HEK293T (cell line): ENCODE data around the gene MARK2.

ENCODE experiments used
- CTCF ChIA-PET: fragments of 350-600 bp; formaldehyde crosslinking; extraction: SDS; loops from one replicate; lab custom pipeline; 2021; ENCODE audit warnings: antibody characterized with exemption, inconsistent platforms; lab: Yijun Ruan, JAX
- POLR2A ChIA-PET: fragments of 350-600 bp; formaldehyde crosslinking; extraction: SDS; loops from one replicate; lab custom pipeline; 2020; ENCODE audit warnings: antibody characterized with exemption, inconsistent platforms; lab: Yijun Ruan, JAX
- DNase-seq: peaks from one replicate; pipeline ENCODE4 v3.0.0; 2012; ENCODE audit warnings: mixed read lengths; ENCODE audit errors: extremely low spot score
- ARNT ChIP-seq: fragments of 450-650 bp; IDR thresholded peaks from 2 replicates; pipeline ENCODE4 v1.6.1; 2017; ENCODE audit warnings: mild to moderate bottlenecking
- BHLHE40 ChIP-seq: fragments of 450-650 bp; IDR thresholded peaks from 2 replicates; pipeline ENCODE4 v1.6.1; 2016; ENCODE audit warnings: mild to moderate bottlenecking, moderate library complexity, borderline replicate concordance
- CTBP1 ChIP-seq: fragments of 450-650 bp; IDR thresholded peaks from 2 replicates; pipeline ENCODE4 v1.6.1; 2016; ENCODE audit warnings: borderline replicate concordance
- ELF4 ChIP-seq: fragments of 450-650 bp; IDR thresholded peaks from 2 replicates; pipeline ENCODE4 v1.6.1; 2017; ENCODE audit warnings: antibody characterized with exemption
- FOXA1 ChIP-seq: fragments of 450-650 bp; IDR thresholded peaks from 2 replicates; pipeline ENCODE4 v1.6.1; 2016; ENCODE audit warnings: mild to moderate bottlenecking
- FOXK2 ChIP-seq: fragments of 450-650 bp; IDR thresholded peaks from 2 replicates; pipeline ENCODE4 v1.6.1; 2016; ENCODE audit warnings: mild to moderate bottlenecking
- FOXM1 ChIP-seq: fragments of 450-650 bp; IDR thresholded peaks from 2 replicates; pipeline ENCODE4 v1.6.1; 2017; ENCODE audit warnings: mild to moderate bottlenecking, borderline replicate concordance
- HDGF ChIP-seq: fragments of 450-650 bp; IDR thresholded peaks from 2 replicates; pipeline ENCODE4 v1.6.1; 2017; ENCODE audit warnings: antibody characterized with exemption, borderline replicate concordance
- L3MBTL2 ChIP-seq: fragments of 450-650 bp; conservative IDR thresholded peaks from 2 replicates; pipeline ENCODE4 v1.6.1; 2016; ENCODE audit warnings: mild to moderate bottlenecking
- LEF1 ChIP-seq: fragments of 450-650 bp; IDR thresholded peaks from 2 replicates; pipeline ENCODE4 v1.6.1; 2017; ENCODE audit warnings: mild to moderate bottlenecking, borderline replicate concordance
- NFRKB ChIP-seq: fragments of 450-650 bp; IDR thresholded peaks from 2 replicates; pipeline ENCODE4 v1.6.1; 2016; ENCODE audit warnings: mild to moderate bottlenecking, moderate library complexity
- SP1 ChIP-seq: fragments of 450-650 bp; IDR thresholded peaks from 2 replicates; pipeline ENCODE4 v1.6.1; 2017
- SUZ12 ChIP-seq: fragments of 450-650 bp; IDR thresholded peaks from 2 replicates; pipeline ENCODE4 v1.6.1; 2016; ENCODE audit warnings: mild to moderate bottlenecking
- TARDBP ChIP-seq: fragments of 450-650 bp; IDR thresholded peaks from 2 replicates; pipeline ENCODE4 v1.6.1; 2016
- ZNF384 ChIP-seq: fragments of 450-650 bp; IDR thresholded peaks from 2 replicates; pipeline ENCODE4 v1.6.1; 2016
- TF ChIP-seq, protein P1 (sequence below): fragments of 450-650 bp; IDR thresholded peaks from 2 replicates; pipeline ENCODE4 v1.6.1; 2016

Gene MARK2

GRCh38 chr11:63917692-63918506 is 79.0 kb downstream of the MARK2 start:
- TF ChIP-seq L3MBTL2 (peak; percentile 34; the same call in 1 of the 2 replicates), BHLHE40 (no peak)
- TF ChIP-seq, protein P1, sequence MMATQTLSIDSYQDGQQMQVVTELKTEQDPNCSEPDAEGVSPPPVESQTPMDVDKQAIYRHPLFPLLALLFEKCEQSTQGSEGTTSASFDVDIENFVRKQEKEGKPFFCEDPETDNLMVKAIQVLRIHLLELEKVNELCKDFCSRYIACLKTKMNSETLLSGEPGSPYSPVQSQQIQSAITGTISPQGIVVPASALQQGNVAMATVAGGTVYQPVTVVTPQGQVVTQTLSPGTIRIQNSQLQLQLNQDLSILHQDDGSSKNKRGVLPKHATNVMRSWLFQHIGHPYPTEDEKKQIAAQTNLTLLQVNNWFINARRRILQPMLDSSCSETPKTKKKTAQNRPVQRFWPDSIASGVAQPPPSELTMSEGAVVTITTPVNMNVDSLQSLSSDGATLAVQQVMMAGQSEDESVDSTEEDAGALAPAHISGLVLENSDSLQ: peak; percentile 87
- peak; percentile 50 for DNase-seq
- POLR2A ChIA-PET: interaction anchor here (0.8 to 2.6 kb wide), 8 partner anchors 9 to 79 kb away, joined by 3 to 11 read pairs (median 4); partner anchors contain the start of genes COX8A, MARK2 and NAA40
- CTCF ChIA-PET: interaction anchor here (0.7 to 1.4 kb wide), 3 partner anchors 17 to 28 kb away, joined by 3 to 6 read pairs (median 3); no protein-coding TSS in a partner anchor

DNA sequence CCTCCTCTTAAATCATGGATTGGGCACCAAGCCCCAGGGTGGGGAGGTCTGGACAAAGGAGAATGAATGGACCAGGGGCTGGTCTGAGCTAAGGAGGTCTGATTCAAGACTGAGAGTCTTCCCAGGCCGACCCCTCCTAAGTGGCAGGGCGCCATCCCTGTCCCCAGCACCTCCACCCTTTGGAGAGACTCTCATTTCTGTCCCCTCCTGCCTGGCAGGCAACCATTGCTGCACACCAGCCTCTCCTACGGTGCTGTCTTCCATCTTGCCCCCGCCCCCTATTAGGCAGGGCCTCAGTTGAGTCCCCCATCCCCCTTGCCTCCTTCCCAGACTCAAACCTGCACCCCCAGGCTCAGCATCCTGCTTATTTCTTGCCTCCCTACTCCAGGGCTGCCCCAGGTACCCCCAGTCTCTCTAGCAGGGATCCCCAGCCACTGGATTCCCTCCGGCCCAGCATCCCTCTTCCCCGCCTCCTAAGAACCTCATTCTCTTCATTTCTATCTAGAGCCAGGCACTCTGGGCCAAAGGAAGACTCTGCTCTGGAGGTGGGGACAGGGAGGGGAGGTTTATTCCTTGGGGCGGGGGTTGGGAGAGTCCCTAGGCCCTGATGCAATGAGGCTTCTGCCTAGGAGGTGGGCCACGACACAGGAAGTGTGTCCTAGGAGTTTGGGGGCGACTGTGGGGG is 79.7 kb downstream of the MARK2 start:
- ChIA-PET CTCF (no interaction called here), POLR2A (interaction anchor here (1.8 to 2.6 kb wide), 3 partner anchors 8 to 79 kb away, joined by 6 to 11 read pairs (median 10); partner anchors contain the start of gene MARK2)
- no peak for DNase-seq
- TF ChIP-seq TARDBP (no peak), NFRKB (no peak)

DNA sequence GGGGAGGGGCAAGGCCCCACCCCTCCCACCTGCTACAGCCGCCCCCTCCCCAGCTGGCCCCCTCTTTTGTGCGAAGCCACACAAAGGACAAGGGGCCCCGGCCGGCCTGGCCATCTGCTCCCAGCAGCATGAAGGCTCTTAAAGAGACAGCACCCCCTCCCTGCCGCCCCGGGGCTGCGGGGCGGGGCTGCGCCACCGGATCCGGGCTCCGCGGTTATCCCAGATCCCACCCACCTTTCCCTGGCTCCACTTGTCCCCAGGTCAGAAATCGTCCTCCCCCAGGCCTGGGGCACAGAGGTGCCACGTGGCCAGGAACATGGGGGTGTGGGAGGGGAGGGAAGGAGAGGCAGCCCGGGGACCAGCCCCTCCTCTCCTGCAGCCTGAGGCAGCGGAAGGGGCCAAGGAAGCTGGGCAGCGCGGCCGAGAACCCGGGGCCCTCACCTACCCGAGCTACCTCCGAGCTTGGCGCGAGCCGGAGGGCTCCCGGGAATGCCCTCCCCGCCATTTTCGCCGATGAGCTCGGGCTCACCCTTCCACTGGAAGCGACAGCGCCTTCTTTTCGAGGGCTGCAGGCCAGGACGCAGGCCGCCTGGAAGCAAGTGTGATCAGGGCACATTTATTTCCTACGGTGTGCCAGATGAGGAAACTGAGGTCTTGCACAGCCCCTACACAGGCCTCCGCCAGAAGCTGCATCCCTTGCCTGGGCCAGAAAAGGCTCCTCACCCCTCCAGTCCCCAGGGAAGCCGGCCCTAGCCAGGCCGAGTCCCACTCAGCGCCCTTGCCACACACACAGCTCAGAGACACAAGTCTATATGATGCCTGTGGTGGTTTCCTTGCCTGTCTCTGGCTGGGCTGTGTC is 80.6 kb downstream of the MARK2 start:
- ChIA-PET POLR2A (interaction anchor here (1.2 to 1.6 kb wide), 2 partner anchors 56 to 266 kb away, joined by 3 read pairs; partner anchors contain the start of gene STIP1), CTCF (no interaction called here)
- no peak for DNase-seq
- TF ChIP-seq ELF4: no peak
- TF ChIP-seq ZNF384: no peak
- no peak for TF ChIP-seq HDGF
- no peak for TF ChIP-seq FOXA1
- TF ChIP-seq SUZ12: no peak
- TF ChIP-seq, protein P1: no peak
- TF ChIP-seq FOXM1: no peak
- no peak for TF ChIP-seq FOXK2
- no peak for TF ChIP-seq SP1
- TF ChIP-seq NFRKB: no peak
- no peak for TF ChIP-seq L3MBTL2

DNA sequence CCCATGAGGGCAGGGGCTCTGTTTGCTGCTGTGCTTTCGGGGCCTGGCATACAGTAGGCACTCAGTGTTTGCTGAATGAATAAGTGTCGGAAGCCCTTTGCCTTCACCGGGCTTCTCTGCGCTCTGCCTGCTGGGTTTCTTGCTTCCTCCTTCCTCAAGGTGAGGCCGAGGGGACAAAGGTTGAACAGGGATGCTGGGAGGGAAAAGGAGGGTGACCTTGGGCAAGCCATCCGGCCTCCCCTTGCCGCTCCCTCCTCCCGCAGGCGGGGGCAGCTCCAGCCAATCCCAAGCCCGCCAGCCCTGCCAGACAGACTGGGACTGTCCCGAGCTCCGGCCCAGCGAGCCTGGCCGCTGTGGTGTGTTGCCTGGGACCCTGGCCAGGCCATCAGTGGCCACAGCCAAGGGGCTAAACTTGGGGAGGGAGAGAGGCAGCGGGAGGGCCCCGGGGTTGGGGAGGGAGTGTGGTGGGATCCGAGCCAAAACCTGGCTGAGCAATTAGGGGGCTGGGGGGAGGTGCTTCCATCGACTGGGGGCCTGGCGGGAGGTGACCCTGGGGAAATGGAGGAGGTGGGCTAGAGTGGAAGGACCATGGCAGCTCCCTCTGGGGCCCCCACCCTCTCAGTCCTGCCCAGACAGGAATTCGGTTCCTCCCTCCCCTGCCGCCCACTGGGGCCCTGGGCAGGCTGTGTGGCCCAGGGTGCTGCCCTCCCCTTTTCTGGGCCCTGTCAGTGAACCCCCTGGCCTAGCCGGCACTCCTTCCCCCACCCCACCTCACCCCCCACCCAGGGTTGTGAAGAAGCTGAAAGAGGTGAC is 81.4 kb downstream of the MARK2 start:
- no peak for DNase-seq
- CTCF ChIA-PET: no interaction called here
- no peak for TF ChIP-seq HDGF
- TF ChIP-seq ELF4: no peak
- TF ChIP-seq, protein P1: no peak
- no peak for TF ChIP-seq NFRKB
- TF ChIP-seq CTBP1: no peak
- TF ChIP-seq LEF1: no peak
- no peak for TF ChIP-seq SP1
- TF ChIP-seq ZNF384: no peak
- TF ChIP-seq SUZ12: no peak
- no peak for TF ChIP-seq TARDBP
- TF ChIP-seq FOXM1: no peak
- TF ChIP-seq ARNT: no peak
- TF ChIP-seq FOXK2: no peak
- TF ChIP-seq FOXA1: no peak
- no peak for TF ChIP-seq L3MBTL2
- no peak for TF ChIP-seq BHLHE40
- POLR2A ChIA-PET: interaction anchor here (1.2 to 1.6 kb wide), 2 partner anchors 55 to 265 kb away, joined by 3 read pairs; partner anchors contain the start of gene STIP1

DNA sequence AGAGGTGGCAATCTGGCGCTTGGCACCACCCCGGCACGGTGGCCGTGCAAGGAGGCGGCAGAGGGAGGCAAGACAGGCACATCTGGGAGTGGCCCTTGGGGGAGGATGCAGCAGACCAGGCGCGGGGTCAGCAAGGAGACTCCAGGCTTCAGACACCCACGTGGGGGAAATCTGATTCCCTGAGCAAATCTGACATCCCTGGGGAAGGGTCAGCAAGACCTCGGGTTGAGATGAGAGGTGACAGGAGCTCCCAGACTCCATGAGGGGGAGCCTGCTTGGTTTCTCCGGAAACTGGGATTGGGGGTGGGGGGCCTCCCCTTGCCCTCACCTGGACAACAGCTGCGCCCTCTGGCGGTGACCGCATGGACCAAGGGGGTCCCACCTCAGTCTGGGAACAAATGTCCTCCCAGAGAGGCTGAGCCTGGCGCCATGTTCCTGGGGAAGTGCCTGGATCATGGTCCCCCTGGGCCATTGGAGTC is 82.1 kb downstream of the MARK2 start:
- TF ChIP-seq, protein P1: no peak
- peak; percentile 5; the same call in 1 of the 2 replicates for TF ChIP-seq FOXM1
- TF ChIP-seq FOXA1: no peak
- no peak for TF ChIP-seq L3MBTL2
- no peak for TF ChIP-seq SUZ12
- ChIA-PET CTCF (interaction anchor here (0.6 to 1.3 kb wide), 2 partner anchors 10 to 25 kb away, joined by 3 to 4 read pairs; no protein-coding TSS in a partner anchor), POLR2A (interaction anchor here (1.2 kb wide), 1 partner anchor 54 kb away, joined by 3 read pairs; no protein-coding TSS in a partner anchor)

More for the DNA sequence above, 82.1 kb downstream of the MARK2 start:
- DNase-seq: no peak
